ENCODE data around the gene ZNF614. TPM values are rescaled to one million over a fixed set of nuclear protein-coding genes. Genes with fewer than 3 reads are reported as not detected.

The ZNF614 gene
- total and polyA plus RNA-seq, 9 of the 15 experiments (the other 6 are each of a cell fraction or from before 2014, with no cell fraction given), result 4.9 to 16.3 (median 11.4) TPM

- TF ChIP-seq ZKSCAN3 (CRISPR knock-in tag; IDR thresholded peaks at IDR 0.05) (no peak), MGA (IDR thresholded peaks at IDR 0.05) (peak; percentile 75), PCBP1 (IDR thresholded peaks at IDR 0.05; ENCODE audit: low read depth, low read length, poor library complexity, severe bottlenecking) (no peak), CTCFL (IDR thresholded peaks at IDR 0.05; ENCODE audit: borderline replicate concordance, insufficient read depth, low read depth, low read length, poor library complexity, severe bottlenecking) (no peak), HSF4 (CRISPR knock-in tag; IDR thresholded peaks at IDR 0.05; ENCODE audit: borderline replicate concordance) (no peak), SMC3 (conservative IDR thresholded peaks at IDR 0.05; ENCODE audit: insufficient read depth, low read depth, low read length) (no peak), RBM25 (IDR thresholded peaks at IDR 0.05; ENCODE audit: low read depth, low read length, severe bottlenecking) (no peak), ZNF174 (CRISPR knock-in tag; IDR thresholded peaks at IDR 0.05) (no peak), EP400 (IDR thresholded peaks at IDR 0.05) (peak; percentile 47; the same call in 1 of the 2 replicates), RBM14 (IDR thresholded peaks at IDR 0.05; ENCODE audit: borderline replicate concordance, insufficient read depth, low read depth, low read length) (no peak), HLTF (IDR thresholded peaks at IDR 0.05) (0 out of 2 replicates have a peak, but pooled peaks have one; percentile 38), ZKSCAN1 (IDR thresholded peaks at IDR 0.05; ENCODE audit: low read depth, low read length) (peak; percentile 88), BHLHE40 (IDR thresholded peaks at IDR 0.05; ENCODE audit: low read length) (peak; percentile 29; the same call in 1 of the 2 replicates), BDP1 (IDR thresholded peaks at IDR 0.05; ENCODE audit: insufficient read depth, insufficient read length) (no peak)
Measured at GRCh38 chr19:52007806-52008557, 20.2 kb downstream of the ZNF614 start, which contains the start of gene ZNF615 (continued).

Measured in K562 (cell line).